K562 (cell line): ENCODE data around the gene C1orf122. TPM values are rescaled to one million over a fixed set of nuclear protein-coding genes. Genes with fewer than 3 reads are reported as not detected.

ENCODE experiments used
- ATAC-seq: fragments of 200-7000 bp; cut with Tn5 transposase; 3 replicates; pipeline ENCODE4 v1.9.1; 2020; ENCODE audit warnings: moderate library complexity
- BruUV-seq: library from RNA; stranded (reverse); fragments of 400-500 nt; replicated peaks from 2 replicates; lab custom pipeline; 2021; lab: Mats Ljungman, UMichigan
- CTCF ChIA-PET: fragments of 300-600 bp; formaldehyde crosslinking; extraction: SDS; loops from one replicate; lab custom pipeline; 2021; ENCODE audit warnings: low intra/inter-chr PET ratio; lab: Yijun Ruan, JAX
- POLR2A ChIA-PET: fragments of 300-600, 350-650 bp; sonication (Branson Sonifier 250); formaldehyde crosslinking; extraction: SDS; loops from one replicate; lab custom pipeline; 2021; ENCODE audit warnings: antibody characterized with exemption, inconsistent platforms; lab: Yijun Ruan, JAX
- DNase-seq, 4 experiments: peaks; one replicate each; pipeline versions ENCODE4 v3.0.0 to v3.0.0-alpha.2; 2011 to 2018; ENCODE audit warnings: low spot score in 3 of 4, mixed read lengths in 3 of 4; ENCODE audit errors: extremely low read depth in 1 of 4
- FAIRE-seq: peaks from 2 replicates; lab custom pipeline; 2011; peaks lifted over from hg19 to GRCh38; lab: Jason Lieb, UNC
- H2AFZ ChIP-seq: 2 replicates; pipeline ENCODE4 v1.6.0; 2011; ENCODE audit warnings: low read depth, low read length, control low read depth, inconsistent platforms
- H3K27ac ChIP-seq: fragments of 200-600 bp; 3 replicates; pipeline ENCODE4 v1.8.0; 2011; ENCODE audit warnings: low read depth, mild to moderate bottlenecking, control low read depth, inconsistent platforms, low read length, moderate library complexity, mixed read lengths; ENCODE audit errors: extremely low read depth
- H3K27me3 ChIP-seq, 2 experiments: fragments of 300-600 bp in 1 of 2; 2 replicates in 1 of 2; 3 replicates in 1 of 2; pipeline versions ENCODE4 v1.6.0 to v1.8.0; 2011; ENCODE audit warnings: inconsistent platforms in 2 of 2, low read length in 2 of 2, mild to moderate bottlenecking in 1 of 2, mixed read lengths in 1 of 2, moderate library complexity in 1 of 2; ENCODE audit not compliant: control insufficient read depth in 2 of 2, insufficient read depth in 2 of 2
- H3K36me3 ChIP-seq: fragments of 300-600 bp; 3 replicates; pipeline ENCODE4 v1.8.0; 2011; ENCODE audit warnings: mild to moderate bottlenecking, low read length, inconsistent platforms; ENCODE audit not compliant: control insufficient read depth, insufficient read depth
- H3K4me1 ChIP-seq, 2 experiments: fragments of 200-600 bp in 1 of 2; replicated peaks in 1 of 2; 2 replicates in 1 of 2; 3 replicates in 1 of 2; pipeline versions ENCODE4 v1.5.1 to v1.8.0; 2011; ENCODE audit warnings: inconsistent platforms in 2 of 2, low read length in 2 of 2, mild to moderate bottlenecking in 1 of 2, mixed read lengths in 1 of 2, moderate library complexity in 1 of 2; ENCODE audit not compliant: control insufficient read depth in 2 of 2, insufficient read depth in 2 of 2
- H3K4me2 ChIP-seq: 2 replicates; pipeline ENCODE4 v1.6.1; 2011; ENCODE audit warnings: low read length, control low read depth, inconsistent platforms, mixed read lengths; ENCODE audit not compliant: insufficient read depth
- H3K4me3 ChIP-seq: fragments of 200-600 bp; sonication (generic), shearing (Covaris generic); 2 replicates; pipeline ENCODE4 v1.5.1; 2016; ENCODE audit warnings: control low read depth, inconsistent platforms
- H3K79me2 ChIP-seq: fragments of 200-600 bp; 3 replicates; pipeline ENCODE4 v1.8.0; 2011; ENCODE audit warnings: low read length, inconsistent platforms; ENCODE audit not compliant: control insufficient read depth, insufficient read depth
- H3K9ac ChIP-seq, 2 experiments: 2 replicates each; pipeline versions ENCODE4 v1.6.0 to v1.6.1; 2011; ENCODE audit warnings: low read depth in 2 of 2, low read length in 2 of 2, control low read depth in 1 of 2, inconsistent platforms in 1 of 2, mild to moderate bottlenecking in 1 of 2, mixed read lengths in 1 of 2; ENCODE audit not compliant: insufficient read depth in 1 of 2
- H3K9me1 ChIP-seq: one replicate; pipeline ENCODE4 v1.6.0; 2011; ENCODE audit warnings: inconsistent platforms, mild to moderate bottlenecking, low read length, moderate library complexity; ENCODE audit not compliant: control insufficient read depth, insufficient read depth
- H3K9me3 ChIP-seq: replicated peaks from 2 replicates; pipeline ENCODE4 v1.5.1; 2011; ENCODE audit warnings: low read depth, low read length, inconsistent platforms; ENCODE audit not compliant: control insufficient read depth, insufficient read depth
- H4K20me1 ChIP-seq: replicated peaks from 2 replicates; pipeline ENCODE4 v1.6.1; 2011; ENCODE audit warnings: low read length, inconsistent platforms, mixed read lengths; ENCODE audit not compliant: control insufficient read depth, insufficient read depth
- TEAD2 ChIP-seq: fragments of 450-650 bp; IDR thresholded peaks from 2 replicates; pipeline ENCODE4 v1.6.1; 2016; ENCODE audit warnings: missing genetic modification characterization, control low read depth, missing compliant biosample characterization
- WGBS: fragments of 100-300 bp; shearing (Covaris generic); methylation state at CpG from one replicate; pipeline ENCODE4 v1.1.6; 2016; ENCODE audit warnings: low coverage, mixed read lengths; ENCODE audit not compliant: insufficient coverage; ENCODE audit errors: missing lambda C conversion rate; 5-methylcytosine and 5-hydroxymethylcytosine counted together
- in situ Hi-C: fragments of 300-500 bp; cut with MboI; formaldehyde crosslinking; loops from 4 replicates; pipeline ENCODE4 v1.15.0; 2018; ENCODE audit warnings: inconsistent platforms, mixed read lengths
- intact Hi-C: fragments of 100-400 bp; cut with micrococcal nuclease; formaldehyde crosslinking; loops from 2 replicates; pipeline ENCODE4 v1.14.2; 2022
- polyA plus RNA-seq, 8 experiments: library from polyadenylated mRNA; depleted of rRNA in 4 of 8; stranded (reverse) in 5 of 8; unstranded in 3 of 8; fragments of >200 nt; fragmentation: Nextera tagmentation in 2 of 8; fragmentation: Illumina TruSeq in 1 of 8; extraction: Ambion mirVana in 2 of 8; extraction: Trizol in 1 of 8; gene quantifications; 2 replicates each; pipeline versions ENCODE4 v1.2.1 to v1.2.3, GENCODE V29; 2011 to 2014; ENCODE audit warnings: inconsistent platforms in 1 of 8, missing spikeins in 1 of 8
- total RNA-seq, 7 experiments: library from RNA; depleted of rRNA in 6 of 7; stranded (reverse); fragments of >200 nt in 6 of 7; fragmentation: Illumina TruSeq in 2 of 7; extraction: Trizol in 2 of 7; gene quantifications; 2 replicates each; pipeline versions ENCODE4 v1.2.1 to v1.2.3, GENCODE V29; 2011 to 2021; ENCODE audit warnings: low replicate concordance in 1 of 7
- TF ChIP-seq, protein P1 (sequence below): fragments of 450-650 bp; formaldehyde crosslinking; IDR thresholded peaks from 2 replicates; pipeline ENCODE4 v1.4.0; 2020; ENCODE audit warnings: mild to moderate bottlenecking, mixed read lengths

C1orf122 gene
- total and polyA plus RNA-seq, 9 of the 15 experiments (the other 6 are each of a cell fraction or from before 2014, with no cell fraction given): 3.6 to 70.9 (median 17.3) TPM

DNA sequence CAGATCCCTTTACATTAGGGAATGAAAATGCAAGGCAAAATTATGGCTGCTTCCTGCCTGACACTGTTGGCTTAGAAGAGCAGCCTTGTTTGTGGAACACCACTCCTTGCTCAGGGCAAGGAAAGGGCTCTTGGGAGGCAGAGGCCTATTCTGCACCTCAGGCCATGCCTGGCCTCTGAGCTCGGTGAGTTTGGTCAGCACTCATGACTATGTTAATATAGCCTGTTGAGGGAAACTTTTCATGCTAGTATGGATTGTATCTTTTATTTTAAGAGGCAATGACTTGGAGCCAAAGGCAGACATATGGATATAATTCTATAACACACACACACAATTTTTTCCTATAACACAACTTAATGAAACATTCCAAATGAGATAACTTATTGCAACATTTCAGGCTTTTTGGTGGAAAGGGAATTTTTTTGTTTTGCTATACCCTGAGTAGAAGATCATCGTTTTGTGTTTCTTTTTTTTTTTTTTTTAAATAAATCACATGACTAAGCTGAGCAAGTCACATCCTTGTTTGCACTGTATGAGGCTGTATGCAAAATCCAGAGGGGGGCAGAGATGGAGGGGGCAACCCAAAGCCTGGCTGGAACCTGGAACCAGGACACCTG, 6.0 kb downstream of the C1orf122 start:
- peaks cover 4% of the 10 kb centered on the region; the same call in 1 of the 2 replicates for H4K20me1 ChIP-seq
- peaks cover 16% of the 10 kb centered on the region; the same call in 2 of the 3 replicates for H3K79me2 ChIP-seq
- ChIA-PET POLR2A (interaction anchor here (0.6 kb wide), 1 partner anchor 43 kb away, joined by 4 read pairs; no protein-coding TSS in a partner anchor), CTCF (no interaction called here)
- H3K4me2 ChIP-seq: no peak overlapping the region
- DNase-seq (no peak), ATAC-seq (no peak)
- in situ Hi-C loops: no loop called here
- peaks cover 10 to 14% of the 10 kb centered on the region in 2 experiments; a peak in 4 of 5 replicates for H3K4me1 ChIP-seq
- no peak overlapping the region for H3K4me3 ChIP-seq
- H2AFZ ChIP-seq: no peak overlapping the region
- no peaks in the 10 kb centered on the region for H3K9me1 ChIP-seq
- TF ChIP-seq, protein P1, sequence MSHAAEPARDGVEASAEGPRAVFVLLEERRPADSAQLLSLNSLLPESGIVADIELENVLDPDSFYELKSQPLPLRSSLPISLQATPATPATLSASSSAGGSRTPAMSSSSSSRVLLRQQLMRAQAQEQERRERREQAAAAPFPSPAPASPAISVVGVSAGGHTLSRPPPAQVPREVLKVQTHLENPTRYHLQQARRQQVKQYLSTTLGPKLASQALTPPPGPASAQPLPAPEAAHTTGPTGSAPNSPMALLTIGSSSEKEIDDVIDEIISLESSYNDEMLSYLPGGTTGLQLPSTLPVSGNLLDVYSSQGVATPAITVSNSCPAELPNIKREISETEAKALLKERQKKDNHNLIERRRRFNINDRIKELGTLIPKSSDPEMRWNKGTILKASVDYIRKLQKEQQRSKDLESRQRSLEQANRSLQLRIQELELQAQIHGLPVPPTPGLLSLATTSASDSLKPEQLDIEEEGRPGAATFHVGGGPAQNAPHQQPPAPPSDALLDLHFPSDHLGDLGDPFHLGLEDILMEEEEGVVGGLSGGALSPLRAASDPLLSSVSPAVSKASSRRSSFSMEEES (CRISPR knock-in tag): peak; percentile 31
- no peak for TF ChIP-seq TEAD2
- TF ChIP-seq, all 486 proteins: peak for 1
- no TSS peak for BruUV-seq
- no peaks in the 10 kb centered on the region for H3K27me3 ChIP-seq
- peaks cover 60% of the 10 kb centered on the region for H3K36me3 ChIP-seq
- 71% methylated on average over 2 of the region's 2 CpGs for WGBS
- H3K27ac ChIP-seq: no peak overlapping the region
- no peak for FAIRE-seq
- H3K9ac ChIP-seq: no peak overlapping the region
- intact Hi-C loops: loop anchor here (10.0 kb wide), 1 partner anchor 161 kb away; no protein-coding TSS in a partner anchor
- H3K9me3 ChIP-seq: no peaks in the 10 kb centered on the region
